Activated CD8-positive, alpha-beta memory T cell treated with anti-CD3 and anti-CD28 coated beads, Interleukin-2, amount 10 ng/mL, durations not matched to agents 7 days and 5 days (primary cell): ENCODE data around the gene DNAAF1. TPM values are rescaled to one million over a fixed set of nuclear protein-coding genes. Genes with fewer than 3 reads are reported as not detected.

Experiments used
- ATAC-seq: fragments of 150-1000 bp; cut with Tn5 transposase; one replicate; pipeline ENCODE4 v1.10.0; 2021; ENCODE audit warnings: moderate library complexity
- CTCF ChIA-PET: fragments of 350-600 bp; sonication (Branson Sonifier 250); formaldehyde crosslinking; loops from one replicate; lab custom pipeline; 2021; ENCODE audit warnings: antibody characterized with exemption; lab: Charles Lee
- DNase-seq: peaks from one replicate; pipeline ENCODE4 v3.0.0-alpha.2; 2020
- H3K27ac Mint-ChIP-seq: one replicate; pipeline ENCODE4 v1.8.0; 2021; ENCODE audit warnings: mild to moderate bottlenecking, mixed read lengths
- H3K27me3 Mint-ChIP-seq: one replicate; pipeline ENCODE4 v1.8.0; 2021; ENCODE audit warnings: mixed read lengths
- H3K36me3 Mint-ChIP-seq: one replicate; pipeline ENCODE4 v1.8.0; 2021; ENCODE audit warnings: mild to moderate bottlenecking, mixed read lengths
- H3K4me1 Mint-ChIP-seq: one replicate; pipeline ENCODE4 v1.8.0; 2021; ENCODE audit warnings: mixed read lengths
- H3K4me3 Mint-ChIP-seq: one replicate; pipeline ENCODE4 v1.8.0; 2021; ENCODE audit warnings: mild to moderate bottlenecking, moderate library complexity, mixed read lengths
- H3K9me3 Mint-ChIP-seq: one replicate; pipeline ENCODE4 v1.8.0; 2022; ENCODE audit warnings: low read depth, mixed read lengths
- total RNA-seq, 2 experiments: library from RNA; stranded (reverse); gene quantifications; one replicate each; pipeline ENCODE4 v1.2.3, GENCODE V29; 2021

DNAAF1 gene
- total RNA-seq, 2 experiments from 2014 or later: not detected

DNA sequence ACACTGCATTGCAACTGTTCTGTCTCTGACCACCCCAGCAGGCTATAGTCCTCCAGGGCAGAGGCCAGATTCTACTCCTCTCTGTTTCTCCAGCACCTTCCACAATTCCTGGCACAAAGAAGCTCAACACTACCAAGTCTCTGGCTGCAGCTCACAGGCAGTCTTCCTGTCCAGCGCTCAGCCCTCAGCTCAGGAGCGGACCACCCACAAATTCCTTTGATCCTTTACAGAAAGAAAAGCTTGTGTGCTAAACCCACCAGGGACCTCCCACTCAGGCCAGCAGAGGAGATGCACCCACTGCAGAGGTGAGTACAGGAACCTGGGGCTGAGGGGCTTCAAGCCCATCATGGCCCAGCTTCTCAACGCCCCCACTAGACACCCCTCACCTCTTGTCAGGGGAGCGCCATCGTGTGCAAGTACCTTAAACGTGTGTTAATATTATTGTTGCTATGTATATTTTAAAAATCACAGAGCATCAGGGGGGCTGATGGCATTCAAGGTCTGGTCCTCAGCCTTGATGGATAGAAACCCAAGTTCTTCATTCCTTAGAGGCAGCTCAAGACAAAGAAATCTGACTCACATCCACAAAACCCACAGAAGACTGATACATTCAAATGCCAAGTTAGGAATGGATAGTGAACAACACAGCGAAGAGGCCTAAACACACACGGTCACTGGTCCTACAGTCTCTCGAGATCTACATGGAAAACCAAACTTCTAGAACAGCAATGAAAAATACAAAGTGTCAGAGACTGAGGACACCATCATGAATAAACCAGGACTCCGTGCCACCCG is 8.6 kb upstream of the DNAAF1 start:
- H3K4me3 Mint-ChIP-seq: no peak overlapping the region
- H3K4me1 Mint-ChIP-seq: peaks cover 24% of the 10 kb centered on the region
- CTCF ChIA-PET: interaction anchor here (4.8 kb wide), 1 partner anchor 19 kb away, joined by 17 read pairs; the partner anchor contains the start of gene MBTPS1
- DNase-seq (no peak), ATAC-seq (no peak)
- H3K27ac Mint-ChIP-seq: no peak overlapping the region
- peaks cover 4% of the 10 kb centered on the region for H3K36me3 Mint-ChIP-seq
- H3K27me3 Mint-ChIP-seq: no peaks in the 10 kb centered on the region
- H3K9me3 Mint-ChIP-seq: no peaks in the 10 kb centered on the region

DNA sequence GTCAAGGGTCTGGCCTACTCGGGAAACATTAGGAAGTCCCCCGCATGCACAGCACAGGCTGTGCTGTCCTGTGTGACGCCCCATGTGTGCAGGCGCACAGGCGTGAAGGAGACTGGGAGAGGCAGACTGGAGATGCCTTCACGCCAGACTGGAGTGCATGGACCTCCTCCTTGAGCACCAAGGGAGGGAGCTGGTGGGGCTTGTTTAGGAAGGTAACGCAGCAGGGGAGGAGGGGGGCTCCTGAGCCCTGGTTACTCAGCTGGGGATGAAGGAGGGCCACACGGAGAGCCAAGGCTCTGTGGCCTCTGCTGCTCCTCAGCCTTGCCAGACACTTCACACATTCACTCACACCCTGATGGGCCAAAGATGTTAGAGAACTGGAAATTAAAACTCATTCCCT is 7.8 kb upstream of the DNAAF1 start:
- ATAC-seq (no peak), DNase-seq (no peak)
- CTCF ChIA-PET: interaction anchor here (4.8 kb wide), 1 partner anchor 20 kb away, joined by 17 read pairs; the partner anchor contains the start of gene MBTPS1
- Mint-ChIP-seq H3K27me3 (no peaks in the 10 kb centered on the region), H3K4me1 (peaks cover 26% of the 10 kb centered on the region), H3K4me3 (no peak overlapping the region), H3K9me3 (no peaks in the 10 kb centered on the region), H3K27ac (no peak overlapping the region), H3K36me3 (peaks cover 4% of the 10 kb centered on the region)

GRCh38 chr16:84137769-84138357 is 7.2 kb upstream of the DNAAF1 start:
- H3K27me3 Mint-ChIP-seq: no peaks in the 10 kb centered on the region
- ATAC-seq (no peak), DNase-seq (no peak)
- peaks cover 26% of the 10 kb centered on the region for H3K4me1 Mint-ChIP-seq
- no peak overlapping the region for H3K4me3 Mint-ChIP-seq
- H3K9me3 Mint-ChIP-seq: no peaks in the 10 kb centered on the region
- CTCF ChIA-PET: interaction anchor here (3.2 to 4.8 kb wide), 2 partner anchors 21 to 50 kb away, joined by 14 to 17 read pairs; partner anchors contain the start of genes MBTPS1 and TAF1C
- no peak overlapping the region for H3K27ac Mint-ChIP-seq
- H3K36me3 Mint-ChIP-seq: peaks cover 4% of the 10 kb centered on the region

DNA sequence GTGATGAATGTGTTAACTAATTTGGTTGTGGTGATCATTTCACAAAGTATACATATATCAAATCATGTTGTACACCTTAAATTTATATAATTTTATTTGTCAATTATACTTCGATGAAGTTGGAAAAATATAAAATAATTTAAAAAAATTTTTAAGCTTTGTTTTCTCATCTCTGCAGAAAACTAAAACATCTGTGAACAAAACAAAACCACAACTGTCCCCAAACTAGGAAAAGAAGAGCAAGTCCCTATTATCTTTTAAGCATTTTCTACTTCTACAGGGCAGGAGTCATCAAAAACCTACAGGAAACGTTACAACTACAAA is 6.6 kb upstream of the DNAAF1 start:
- Mint-ChIP-seq H3K27ac (peak overlapping the region; percentile 76), H3K4me3 (no peak overlapping the region), H3K4me1 (peaks cover 26% of the 10 kb centered on the region), H3K9me3 (no peaks in the 10 kb centered on the region), H3K27me3 (no peaks in the 10 kb centered on the region), H3K36me3 (peaks cover 4% of the 10 kb centered on the region)
- CTCF ChIA-PET: interaction anchor here (3.2 to 4.8 kb wide), 2 partner anchors 21 to 49 kb away, joined by 14 to 17 read pairs; partner anchors contain the start of genes MBTPS1 and TAF1C
- ATAC-seq (no peak), DNase-seq (no peak)

DNA sequence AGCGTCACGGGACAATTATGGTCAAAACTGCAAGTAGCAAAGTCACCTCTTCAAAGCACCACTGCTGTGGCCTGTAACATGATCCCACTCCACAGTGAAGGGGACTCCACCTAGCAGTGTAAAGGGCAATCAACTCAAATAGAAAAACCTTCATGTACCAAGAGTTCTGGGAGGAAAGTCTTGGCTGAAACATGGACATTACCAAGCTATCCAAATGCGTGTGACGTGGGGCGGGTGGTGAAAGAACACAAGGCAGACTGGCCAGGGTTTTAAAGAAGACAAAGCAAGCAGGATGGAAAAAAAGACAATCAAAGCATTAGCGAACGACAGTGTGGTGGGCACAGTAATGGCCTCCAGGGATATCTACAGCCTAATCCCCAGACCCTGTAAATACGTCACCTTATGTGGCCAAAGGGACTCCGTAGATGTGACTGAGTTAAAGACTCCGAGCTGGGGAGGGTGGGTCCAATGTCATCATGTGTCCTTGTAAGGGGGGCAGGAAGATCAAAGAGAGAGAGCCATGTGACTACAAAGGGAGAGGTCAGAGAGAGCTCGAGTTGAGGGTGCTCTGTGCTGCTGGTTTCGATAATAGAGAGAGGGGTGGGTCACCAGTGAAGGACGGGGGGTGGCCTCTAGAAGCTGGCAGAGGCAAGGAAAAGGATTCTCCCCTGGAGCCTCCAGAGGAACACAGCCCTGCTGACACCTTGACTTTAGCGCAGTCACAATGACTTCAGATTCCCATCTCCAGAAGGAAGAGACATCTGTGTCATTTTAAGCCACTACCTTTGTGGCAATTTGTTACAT is 6.1 kb upstream of the DNAAF1 start:
- Mint-ChIP-seq H3K27me3 (no peaks in the 10 kb centered on the region), H3K4me1 (peaks cover 28% of the 10 kb centered on the region), H3K27ac (peak overlapping the region; percentile 76), H3K4me3 (peak overlapping the region; percentile 11), H3K9me3 (no peaks in the 10 kb centered on the region), H3K36me3 (peaks cover 4% of the 10 kb centered on the region)
- CTCF ChIA-PET: interaction anchor here (3.2 to 4.8 kb wide), 2 partner anchors 22 to 49 kb away, joined by 14 to 17 read pairs; partner anchors contain the start of genes MBTPS1 and TAF1C
- DNase-seq (peak; percentile 72), ATAC-seq (peak; percentile 91)

- Mint-ChIP-seq H3K36me3 (peaks cover 4% of the 10 kb centered on the region), H3K27me3 (no peaks in the 10 kb centered on the region), H3K4me3 (no peak overlapping the region), H3K4me1 (peaks cover 33% of the 10 kb centered on the region), H3K9me3 (no peaks in the 10 kb centered on the region), H3K27ac (no peak overlapping the region)
- DNase-seq: no peak
- CTCF ChIA-PET: interaction anchor here (3.2 to 4.8 kb wide), 2 partner anchors 23 to 48 kb away, joined by 14 to 17 read pairs; partner anchors contain the start of genes MBTPS1 and TAF1C
- no peak for ATAC-seq
These were observed 5.4 kb upstream of the DNAAF1 start for GRCh38 chr16:84139628-84140258.

- H3K36me3 Mint-ChIP-seq: peaks cover 4% of the 10 kb centered on the region
- no peaks in the 10 kb centered on the region for H3K9me3 Mint-ChIP-seq
- no peak overlapping the region for H3K4me3 Mint-ChIP-seq
- CTCF ChIA-PET: interaction anchor here (0.9 to 3.2 kb wide), 6 partner anchors 9 to 574 kb away, joined by 3 to 14 read pairs (median 3); partner anchors contain the start of gene TAF1C
- ATAC-seq (no peak), DNase-seq (peak; percentile 54)
- no peaks in the 10 kb centered on the region for H3K27me3 Mint-ChIP-seq
- no peak overlapping the region for H3K27ac Mint-ChIP-seq
- peaks cover 33% of the 10 kb centered on the region for H3K4me1 Mint-ChIP-seq
These were observed 3.9 kb upstream of the DNAAF1 start for GRCh38 chr16:84141143-84141670.

- H3K4me3 Mint-ChIP-seq: peak overlapping the region; percentile 8
- CTCF ChIA-PET: interaction anchor here (1.1 to 3.1 kb wide), 4 partner anchors 26 to 58 kb away, joined by 3 to 13 read pairs (median 4); partner anchors contain the start of genes MBTPS1 and TAF1C
- ATAC-seq (no peak), DNase-seq (no peak)
- no peak overlapping the region for H3K27ac Mint-ChIP-seq
- H3K4me1 Mint-ChIP-seq: peaks cover 30% of the 10 kb centered on the region
- H3K27me3 Mint-ChIP-seq: peaks cover 7% of the 10 kb centered on the region
- H3K36me3 Mint-ChIP-seq: peaks cover 4% of the 10 kb centered on the region
- no peaks in the 10 kb centered on the region for H3K9me3 Mint-ChIP-seq
These were observed 2.0 kb upstream of the DNAAF1 start for GRCh38 chr16:84143081-84143480.

DNA sequence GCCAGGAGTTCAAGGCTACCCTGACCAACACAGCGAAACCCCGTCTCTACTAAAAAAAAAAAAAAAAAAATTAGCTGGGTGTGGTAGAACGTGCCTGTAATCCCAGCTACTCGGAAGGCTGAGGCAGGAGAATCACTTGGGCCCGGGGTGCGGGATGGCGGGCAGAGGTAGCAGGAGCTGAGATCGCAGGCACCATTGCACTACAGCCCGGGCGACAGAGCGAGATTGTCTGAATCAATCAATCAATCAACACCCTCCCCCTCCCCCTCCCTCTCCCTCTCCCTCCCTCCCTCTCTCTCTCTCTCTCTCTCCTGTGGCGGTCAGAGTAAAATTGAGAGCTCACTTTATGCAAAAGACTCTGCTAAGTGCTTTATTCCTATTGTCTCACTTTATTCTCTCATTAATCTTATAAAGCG is 1.3 kb upstream of the DNAAF1 start:
- H3K27me3 Mint-ChIP-seq: peaks cover 9% of the 10 kb centered on the region
- CTCF ChIA-PET: interaction anchor here (1.7 to 3.1 kb wide), 2 partner anchors 43 to 59 kb away, joined by 5 to 13 read pairs; partner anchors contain the start of gene TAF1C
- DNase-seq (no peak), ATAC-seq (no peak)
- H3K4me3 Mint-ChIP-seq: peak overlapping the region; percentile 90
- H3K27ac Mint-ChIP-seq: peak overlapping the region; percentile 86
- no peaks in the 10 kb centered on the region for H3K9me3 Mint-ChIP-seq
- H3K36me3 Mint-ChIP-seq: peaks cover 4% of the 10 kb centered on the region
- peaks cover 25% of the 10 kb centered on the region for H3K4me1 Mint-ChIP-seq

GRCh38 chr16:84144209-84144858 is 774 bp upstream of the DNAAF1 start:
- peak overlapping the region; percentile 86 for H3K27ac Mint-ChIP-seq
- peaks cover 19% of the 10 kb centered on the region for H3K4me1 Mint-ChIP-seq
- CTCF ChIA-PET: interaction anchor here (0.7 to 3.1 kb wide), 7 partner anchors 12 to 60 kb away, joined by 3 to 13 read pairs (median 5); partner anchors contain the start of genes MBTPS1 and TAF1C
- ATAC-seq: peak; percentile 64
- no peaks in the 10 kb centered on the region for H3K9me3 Mint-ChIP-seq
- peak overlapping the region; percentile 90 for H3K4me3 Mint-ChIP-seq
- peaks cover 9% of the 10 kb centered on the region for H3K27me3 Mint-ChIP-seq
- DNase-seq: peak; percentile 70
- H3K36me3 Mint-ChIP-seq: peaks cover 3% of the 10 kb centered on the region

GRCh38 chr16:84150926-84151325 is 5.8 kb downstream of the DNAAF1 start:
- peaks cover 42% of the 10 kb centered on the region for H3K27me3 Mint-ChIP-seq
- H3K9me3 Mint-ChIP-seq: no peaks in the 10 kb centered on the region
- H3K36me3 Mint-ChIP-seq: no peaks in the 10 kb centered on the region
- H3K27ac Mint-ChIP-seq: no peak overlapping the region
- no peaks in the 10 kb centered on the region for H3K4me1 Mint-ChIP-seq
- ATAC-seq (no peak), DNase-seq (no peak)
- CTCF ChIA-PET: interaction anchor here (1.1 to 1.6 kb wide), 3 partner anchors 24 to 66 kb away, joined by 3 to 4 read pairs (median 3); partner anchors contain the start of gene TAF1C
- no peak overlapping the region for H3K4me3 Mint-ChIP-seq
